HepG2 (cell line): ENCODE results near the gene RNLS. TPM values are rescaled to one million over a fixed set of nuclear protein-coding genes. Genes with fewer than 3 reads are reported as not detected.

Experiments
- CTCF ChIP-seq: sonication (generic); formaldehyde crosslinking; IDR thresholded peaks from 2 replicates; pipeline ENCODE4 v1.5.0; 2020; ENCODE audit warnings: mild to moderate bottlenecking, missing genetic modification reagents, moderate library complexity
- FOXC1 ChIP-seq: sonication (generic); formaldehyde crosslinking; IDR thresholded peaks from 2 replicates; pipeline ENCODE4 v1.8.0; 2022; ENCODE audit warnings: mild to moderate bottlenecking, missing genetic modification reagents, borderline replicate concordance
- ZBED4 ChIP-seq: sonication (generic); formaldehyde crosslinking; IDR thresholded peaks from 2 replicates; pipeline ENCODE4 v1.4.0; 2020; ENCODE audit warnings: missing genetic modification reagents, borderline replicate concordance
- ZBTB44 ChIP-seq: sonication (generic); formaldehyde crosslinking; IDR thresholded peaks from 2 replicates; pipeline ENCODE4 v1.4.0; 2020; ENCODE audit warnings: missing genetic modification reagents
- ZFX ChIP-seq: sonication (generic); formaldehyde crosslinking; IDR thresholded peaks from 2 replicates; pipeline ENCODE4 v1.4.0; 2020; ENCODE audit warnings: mild to moderate bottlenecking, low read depth, missing genetic modification reagents, moderate library complexity
- ZNF580 ChIP-seq: IDR thresholded peaks from 2 replicates; pipeline ENCODE4 v1.6.1; 2016; ENCODE audit warnings: low read depth, borderline replicate concordance
- polyA plus RNA-seq, 8 experiments: library from polyadenylated mRNA; depleted of rRNA in 3 of 8; stranded (reverse) in 7 of 8; unstranded in 1 of 8; fragments of >200 nt; fragmentation: Illumina TruSeq in 4 of 8; extraction: Trizol in 4 of 8; gene quantifications; 2 replicates each; pipeline versions ENCODE4 v1.2.1 to v1.2.3, GENCODE V29; 2011 to 2016; ENCODE audit warnings: low read depth in 4 of 8, missing spikeins in 1 of 8, mixed read lengths in 1 of 8; ENCODE audit not compliant: insufficient read depth in 1 of 8
- total RNA-seq, 5 experiments: library from RNA; depleted of rRNA; stranded (reverse); fragments of >200 nt; fragmentation: Illumina TruSeq; extraction: Trizol; gene quantifications; 2 replicates each; pipeline ENCODE4 v1.2.3, GENCODE V29; 2016; ENCODE audit warnings: low read depth in 1 of 5

The RNLS gene
- total and polyA plus RNA-seq, 2 of the 13 experiments (the other 11 are each of a cell fraction or from before 2014, with no cell fraction given): not detected

- TF ChIP-seq FOXC1 (CRISPR knock-in tag) (0 out of 2 replicates have a peak, but pooled peaks have one; percentile 38), CTCF (CRISPR knock-in tag) (peak; percentile 70), ZBTB44 (CRISPR knock-in tag) (no peak), ZNF580 (CRISPR knock-in tag) (no peak), ZBED4 (CRISPR knock-in tag) (peak; percentile 97), ZFX (CRISPR knock-in tag) (0 out of 2 replicates have a peak, but pooled peaks have one; percentile 24)
Measured at GRCh38 chr10:88582806-88583583, at the start of gene RNLS (continued).
